ENCODE results near the gene TM2D3.
A peak's percentile ranks its signal among the peaks of the same experiment; 100 is the strongest.

Gene TM2D3

DNA sequence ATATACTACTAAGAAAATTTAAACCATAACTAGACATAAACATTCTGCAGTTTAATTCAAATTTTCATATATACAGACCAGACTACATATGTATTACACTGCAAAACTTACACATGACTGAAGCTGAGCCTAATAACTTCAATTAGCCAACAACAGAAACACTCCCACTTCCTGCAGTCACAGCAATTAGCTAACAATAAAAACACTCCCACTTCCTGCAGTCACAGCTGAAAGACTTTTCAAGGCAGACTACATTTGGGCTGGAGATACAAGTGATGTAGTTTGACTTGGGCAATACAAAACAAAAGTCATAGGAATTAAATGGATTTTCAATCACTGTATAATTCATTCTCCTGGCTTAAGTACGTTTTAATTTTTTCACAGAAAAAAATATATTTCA, 10.3 kb downstream of the TM2D3 start:
- H3K4me2 ChIP-seq (ENCODE audit: low read depth, low read length): peak overlapping the region; percentile 44; the same call in 1 of the 2 replicates
- peaks cover 8% of the 10 kb centered on the region; the same call in 1 of the 2 replicates for H3K36me3 ChIP-seq (replicated peaks; ENCODE audit: insufficient read depth, low read length)

DNA sequence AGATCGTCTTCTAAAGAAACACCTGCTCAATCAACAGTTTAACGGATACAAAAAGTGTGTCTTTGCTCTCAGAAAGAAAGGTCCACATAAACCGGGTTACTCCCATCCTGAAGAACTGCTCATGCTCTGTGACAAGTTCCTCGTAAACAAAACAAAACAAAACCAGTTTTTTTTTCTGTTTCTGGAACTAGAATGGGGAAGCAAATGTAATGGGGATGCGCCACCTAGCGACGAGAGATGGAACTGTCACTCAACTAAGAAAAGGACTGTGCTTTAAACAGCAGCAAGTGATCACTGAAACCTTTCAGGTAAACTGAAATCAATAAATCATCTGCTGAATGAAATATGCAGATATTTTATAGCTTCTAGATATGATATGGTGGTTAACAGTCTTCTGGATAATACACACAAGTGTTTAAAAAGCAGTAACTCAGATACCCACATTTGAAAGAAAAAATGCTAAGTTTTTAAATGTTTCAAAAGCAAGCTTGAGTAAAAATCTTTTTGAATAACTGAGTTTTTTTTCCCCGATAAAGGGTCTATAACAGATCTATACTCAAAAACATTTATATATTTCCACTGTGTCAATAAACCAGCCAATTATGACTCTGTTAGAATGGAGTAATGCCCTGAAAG, 10.9 kb downstream of the TM2D3 start:
- H3K9ac ChIP-seq (ENCODE audit: low read length): peak overlapping the region; percentile 13; the same call in 1 of the 2 replicates

More for the DNA sequence above, 10.3 kb downstream of the TM2D3 start:
- H3K9me3 ChIP-seq (replicated peaks; ENCODE audit: insufficient read depth, low read length): no peaks in the 10 kb centered on the region
- peaks cover 14% of the 10 kb centered on the region for H3F3A ChIP-seq (ENCODE audit: insufficient read depth, low read length)
- DNase-seq: peak; percentile 81
- peaks cover 42% of the 10 kb centered on the region for H3K79me2 ChIP-seq (ENCODE audit: low read length)
- peaks cover 26% of the 10 kb centered on the region for H3K4me1 ChIP-seq (ENCODE audit: low read length)
- no peak overlapping the region for H2AFZ ChIP-seq (ENCODE audit: low read length)
- no peaks in the 10 kb centered on the region for H3K9me2 ChIP-seq (replicated peaks; ENCODE audit: insufficient read depth, low read length)
- TF ChIP-seq, protein P1, sequence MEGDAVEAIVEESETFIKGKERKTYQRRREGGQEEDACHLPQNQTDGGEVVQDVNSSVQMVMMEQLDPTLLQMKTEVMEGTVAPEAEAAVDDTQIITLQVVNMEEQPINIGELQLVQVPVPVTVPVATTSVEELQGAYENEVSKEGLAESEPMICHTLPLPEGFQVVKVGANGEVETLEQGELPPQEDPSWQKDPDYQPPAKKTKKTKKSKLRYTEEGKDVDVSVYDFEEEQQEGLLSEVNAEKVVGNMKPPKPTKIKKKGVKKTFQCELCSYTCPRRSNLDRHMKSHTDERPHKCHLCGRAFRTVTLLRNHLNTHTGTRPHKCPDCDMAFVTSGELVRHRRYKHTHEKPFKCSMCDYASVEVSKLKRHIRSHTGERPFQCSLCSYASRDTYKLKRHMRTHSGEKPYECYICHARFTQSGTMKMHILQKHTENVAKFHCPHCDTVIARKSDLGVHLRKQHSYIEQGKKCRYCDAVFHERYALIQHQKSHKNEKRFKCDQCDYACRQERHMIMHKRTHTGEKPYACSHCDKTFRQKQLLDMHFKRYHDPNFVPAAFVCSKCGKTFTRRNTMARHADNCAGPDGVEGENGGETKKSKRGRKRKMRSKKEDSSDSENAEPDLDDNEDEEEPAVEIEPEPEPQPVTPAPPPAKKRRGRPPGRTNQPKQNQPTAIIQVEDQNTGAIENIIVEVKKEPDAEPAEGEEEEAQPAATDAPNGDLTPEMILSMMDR (IDR thresholded peaks at IDR 0.05; ENCODE audit: low read length): no peak
- TF ChIP-seq EZH2 (optimal IDR thresholded peaks at IDR 0.05; ENCODE audit: low read depth, low read length) (no peak), EZH2phosphoT487 (IDR thresholded peaks at IDR 0.05; ENCODE audit: low read length) (no peak)
- peak overlapping the region; percentile 4; the same call in 1 of the 2 replicates for H3K9ac ChIP-seq (ENCODE audit: low read length)
- peak overlapping the region; percentile 58; the same call in 1 of the 2 replicates for H3K27ac ChIP-seq (ENCODE audit: low read length)
- H3K27me3 ChIP-seq (replicated peaks; ENCODE audit: insufficient read depth, low read length): no peaks in the 10 kb centered on the region
- no peak overlapping the region for H3K4me3 ChIP-seq (ENCODE audit: low read length)
- H4K20me1 ChIP-seq (ENCODE audit: insufficient read depth, low read length): no peaks in the 10 kb centered on the region

DNA sequence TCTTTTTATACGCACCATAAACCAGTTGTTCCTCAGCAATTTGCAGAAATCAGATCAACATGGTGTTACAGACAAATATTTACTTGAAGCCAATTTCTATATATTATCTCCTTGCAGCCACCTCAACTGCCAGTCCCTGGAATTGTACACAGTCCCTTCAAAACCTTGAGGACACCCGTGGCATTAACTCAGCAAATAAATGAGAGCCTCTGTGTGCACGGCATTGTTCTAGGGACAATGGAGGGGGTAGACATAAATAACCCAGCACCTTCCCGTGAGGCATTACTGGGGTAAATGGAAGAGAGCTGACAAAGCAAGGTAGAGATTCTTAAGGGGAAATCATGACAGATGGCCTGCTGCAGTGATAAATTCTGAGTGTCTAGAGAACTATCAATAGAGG, 12.5 kb downstream of the TM2D3 start:
- Histone ChIP-seq H3K79me2 (ENCODE audit: low read length) (peaks cover 24% of the 10 kb centered on the region), H3K4me3 (ENCODE audit: low read length) (no peak overlapping the region), H3F3A (ENCODE audit: insufficient read depth, low read length) (peaks cover 14% of the 10 kb centered on the region), H3K4me1 (ENCODE audit: low read length) (peaks cover 26% of the 10 kb centered on the region), H3K4me2 (ENCODE audit: low read depth, low read length) (no peak overlapping the region), H3K9me3 (replicated peaks; ENCODE audit: insufficient read depth, low read length) (no peaks in the 10 kb centered on the region), H2AFZ (ENCODE audit: low read length) (no peak overlapping the region), H3K9ac (ENCODE audit: low read length) (no peak overlapping the region), H3K9me2 (replicated peaks; ENCODE audit: insufficient read depth, low read length) (no peaks in the 10 kb centered on the region), H3K36me3 (replicated peaks; ENCODE audit: insufficient read depth, low read length) (no peaks in the 10 kb centered on the region; the same call in 1 of the 2 replicates), H3K27me3 (replicated peaks; ENCODE audit: insufficient read depth, low read length) (no peaks in the 10 kb centered on the region), H4K20me1 (ENCODE audit: insufficient read depth, low read length) (no peaks in the 10 kb centered on the region), H3K27ac (ENCODE audit: low read length) (no peak overlapping the region)
- DNase-seq: no peak
- TF ChIP-seq EZH2phosphoT487 (IDR thresholded peaks at IDR 0.05; ENCODE audit: low read length): no peak
- TF ChIP-seq EZH2 (optimal IDR thresholded peaks at IDR 0.05; ENCODE audit: low read depth, low read length): no peak
- TF ChIP-seq, protein P1 (IDR thresholded peaks at IDR 0.05; ENCODE audit: low read length): no peak

More for the DNA sequence above, 10.9 kb downstream of the TM2D3 start:
- Histone ChIP-seq H3K4me2 (ENCODE audit: low read depth, low read length) (peak overlapping the region; percentile 44), H3F3A (ENCODE audit: insufficient read depth, low read length) (peaks cover 14% of the 10 kb centered on the region), H3K4me3 (ENCODE audit: low read length) (no peak overlapping the region), H3K4me1 (ENCODE audit: low read length) (peaks cover 26% of the 10 kb centered on the region), H2AFZ (ENCODE audit: low read length) (no peak overlapping the region), H4K20me1 (ENCODE audit: insufficient read depth, low read length) (no peaks in the 10 kb centered on the region), H3K27ac (ENCODE audit: low read length) (peak overlapping the region; percentile 58; the same call in 1 of the 2 replicates), H3K27me3 (replicated peaks; ENCODE audit: insufficient read depth, low read length) (no peaks in the 10 kb centered on the region), H3K36me3 (replicated peaks; ENCODE audit: insufficient read depth, low read length) (peaks cover 8% of the 10 kb centered on the region; the same call in 1 of the 2 replicates), H3K9me3 (replicated peaks; ENCODE audit: insufficient read depth, low read length) (no peaks in the 10 kb centered on the region), H3K9me2 (replicated peaks; ENCODE audit: insufficient read depth, low read length) (no peaks in the 10 kb centered on the region), H3K79me2 (ENCODE audit: low read length) (peaks cover 36% of the 10 kb centered on the region)
- TF ChIP-seq, protein P1 (IDR thresholded peaks at IDR 0.05; ENCODE audit: low read length): peak; percentile 96
- no peak for TF ChIP-seq EZH2 (optimal IDR thresholded peaks at IDR 0.05; ENCODE audit: low read depth, low read length)
- peak; percentile 75 for DNase-seq
